Hepatic stellate cell (primary cell): Measurements from ENCODE around the gene ARL8B.
A peak's percentile ranks its signal among the peaks of the same experiment; 100 is the strongest.
"Not testable (repeated sequence)": the region's sequence is repeated elsewhere in the genome, so short reads cannot be mapped to it uniquely, and the experiment has no call there.

Experiments used
- DNase-seq: peaks from one replicate; pipeline ENCODE4 v3.0.0; 2011; ENCODE audit warnings: low spot score

ARL8B gene

DNA sequence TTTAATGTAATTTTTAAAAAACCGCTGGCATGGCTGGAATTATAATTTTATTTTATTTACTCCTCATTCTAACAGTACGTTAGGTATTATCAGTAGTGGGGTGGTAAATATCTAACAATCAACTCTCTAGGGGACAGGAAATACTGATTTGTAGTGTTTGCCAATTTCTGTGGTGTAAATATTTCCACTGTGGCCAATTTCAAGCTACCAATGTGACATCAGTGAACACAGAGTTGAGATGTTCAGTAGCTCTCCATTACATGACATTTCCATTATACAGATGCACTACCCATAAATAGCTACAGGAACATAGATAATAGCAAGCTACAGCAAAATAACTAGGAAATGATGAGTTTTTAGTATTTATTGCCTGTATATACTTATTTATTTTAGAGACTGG lies 10.0 kb upstream of the ARL8B start:
- no peak for DNase-seq

DNA sequence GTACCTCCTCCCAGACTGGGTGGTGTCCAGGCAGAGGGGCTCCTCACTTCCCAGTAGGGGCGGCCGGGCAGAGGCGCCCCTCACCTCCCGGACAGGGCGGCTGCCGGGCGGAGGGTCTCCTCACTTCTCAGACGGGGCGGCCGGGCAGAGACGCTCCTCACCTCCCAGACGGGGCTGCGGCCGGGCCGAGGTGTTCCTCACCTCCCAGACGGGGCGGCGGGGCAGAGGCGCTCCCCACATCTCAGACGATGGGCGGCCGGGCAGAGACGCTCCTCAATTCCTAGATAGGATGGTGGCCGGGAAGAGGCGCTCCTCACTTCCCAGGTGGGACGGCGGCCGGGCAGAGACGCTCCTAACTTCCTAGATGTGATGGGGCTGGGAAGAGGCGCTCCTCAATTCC lies 8.4 kb upstream of the ARL8B start:
- DNase-seq: not testable (repeated sequence)

DNA sequence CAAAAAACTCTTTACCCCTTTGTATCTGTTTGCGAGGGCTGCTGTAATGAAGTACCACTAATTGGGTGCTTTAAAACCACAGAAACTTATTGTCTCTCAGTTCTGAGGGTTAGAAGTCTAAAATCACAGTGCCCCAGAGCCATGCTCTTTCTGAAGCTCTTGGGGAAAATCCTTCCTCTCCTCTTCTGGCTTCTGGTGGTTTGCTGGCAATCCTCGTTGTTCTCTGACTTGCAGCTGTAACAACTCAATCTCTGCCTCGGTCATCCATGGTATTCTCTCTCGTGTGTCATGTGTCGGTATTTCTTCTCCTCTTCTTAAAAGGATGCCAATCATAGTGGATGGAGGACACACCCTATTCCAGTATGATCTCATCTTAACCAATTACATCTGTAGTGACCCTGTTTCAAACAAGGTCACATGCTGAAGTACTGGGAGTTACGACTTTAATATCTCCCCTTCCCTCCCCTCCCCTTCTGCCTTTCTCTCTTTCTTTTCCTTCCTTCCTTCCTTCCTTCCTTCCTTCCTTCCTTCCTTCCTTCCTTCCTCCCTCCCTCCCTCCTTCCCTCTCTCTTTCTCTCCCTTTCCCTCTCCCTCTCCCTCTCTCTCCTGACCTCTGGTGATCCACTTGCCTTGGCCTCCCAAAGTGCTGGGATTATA lies 6.5 kb upstream of the ARL8B start:
- DNase-seq: no peak

DNA sequence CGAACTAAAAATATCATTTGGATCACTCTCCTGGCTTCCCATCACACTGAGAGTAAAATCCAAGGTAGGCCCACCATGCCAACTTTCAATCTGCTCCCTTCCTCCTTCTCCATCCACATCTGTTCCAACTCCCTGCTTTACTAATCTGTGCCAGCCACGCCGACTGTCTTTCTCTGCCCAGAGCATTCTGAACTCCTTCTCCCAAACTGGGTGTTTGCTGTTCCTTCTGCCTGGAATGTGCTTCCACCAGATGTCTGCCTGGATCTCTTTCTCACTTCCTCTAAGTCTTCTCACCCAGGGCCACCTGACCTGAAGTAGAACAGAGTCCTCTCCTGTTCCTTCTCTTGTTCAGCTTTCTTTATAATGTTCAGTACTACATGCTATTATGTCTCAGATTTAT lies 5.6 kb upstream of the ARL8B start:
- DNase-seq: no peak

DNA sequence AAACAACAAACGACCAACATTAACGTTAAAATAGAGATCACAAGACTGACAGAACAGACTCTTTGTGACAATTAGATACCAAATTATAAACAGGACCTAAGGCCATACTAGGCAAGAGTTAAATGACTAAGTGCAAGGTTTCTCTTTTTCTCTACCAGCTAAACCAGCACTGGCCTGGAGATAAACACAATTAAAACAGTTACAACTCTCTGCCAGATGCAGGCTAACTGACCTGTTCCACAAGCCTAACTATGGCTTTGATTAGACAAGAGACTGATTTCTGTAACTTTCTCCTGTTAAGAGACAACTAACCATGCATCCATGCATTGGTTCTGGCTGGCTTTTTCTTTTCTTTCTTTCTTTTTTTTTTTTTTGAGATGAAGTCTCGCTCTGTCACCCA lies 1.6 kb upstream of the ARL8B start:
- no peak for DNase-seq

DNA sequence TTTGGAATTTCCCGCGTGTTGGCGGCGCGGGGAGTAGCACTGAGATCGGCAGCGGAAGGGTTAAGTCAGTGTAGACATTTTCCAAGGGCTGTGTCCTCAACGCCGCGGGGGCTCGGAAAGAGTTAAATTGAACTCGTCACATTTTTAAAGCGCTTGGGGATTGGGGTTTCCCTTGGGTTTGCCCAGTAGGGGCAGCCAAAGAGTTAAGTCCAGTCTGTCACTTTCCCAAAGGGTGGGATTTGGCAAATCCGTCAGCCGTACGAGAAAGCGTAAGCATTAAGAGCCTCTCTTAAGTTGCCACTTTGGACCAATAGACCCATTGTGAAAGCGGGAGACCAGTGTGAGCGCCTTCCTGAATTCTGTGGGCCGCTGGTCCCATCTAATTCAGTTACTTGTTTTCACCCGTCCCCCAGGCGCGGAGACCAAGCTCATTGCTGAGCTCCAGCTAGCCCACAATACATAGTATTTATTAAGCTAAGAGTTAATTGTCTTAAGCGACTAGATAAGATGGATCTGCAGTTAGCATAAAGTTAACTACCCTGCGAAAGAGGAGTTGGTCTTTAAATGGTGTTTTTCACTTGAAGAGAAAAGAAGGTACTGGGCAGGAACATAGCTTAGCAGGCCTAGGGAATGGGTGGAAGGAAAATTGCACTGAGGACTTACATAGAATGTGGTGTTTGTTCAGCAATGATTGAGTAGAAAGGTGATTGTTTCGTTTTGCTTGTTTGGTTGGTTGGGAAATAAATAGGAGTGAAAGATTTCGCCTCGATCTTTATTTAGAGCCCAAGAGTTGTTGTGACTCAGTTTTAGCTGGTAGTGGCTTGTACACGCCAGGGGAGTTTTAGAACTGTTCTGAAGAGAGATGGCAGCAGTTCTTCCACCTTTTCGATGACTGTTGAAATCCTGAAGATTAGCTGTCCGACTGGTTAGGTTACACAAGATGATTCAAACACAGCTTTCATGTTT lies 932 bp downstream of the ARL8B start:
- DNase-seq: peak; percentile 55

DNA sequence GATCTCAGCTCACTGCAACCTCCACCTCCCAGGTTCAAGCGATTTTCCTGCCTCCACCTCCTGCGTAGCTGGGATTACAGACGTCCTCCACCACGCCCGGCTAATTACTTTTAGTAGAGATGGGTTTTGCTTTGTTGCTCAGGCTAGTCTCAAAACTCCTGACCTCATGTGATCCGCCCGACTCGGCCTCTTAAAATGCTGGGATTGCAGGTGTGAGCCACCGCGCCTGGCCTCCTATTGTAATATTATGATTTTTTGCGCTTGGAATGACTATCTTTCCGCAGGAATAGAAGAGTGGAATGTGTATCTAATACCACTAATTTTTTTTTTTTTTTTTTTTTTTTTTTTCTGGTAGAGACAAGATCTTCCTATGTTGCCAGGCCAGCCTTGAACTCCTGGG lies 1.8 kb downstream of the ARL8B start:
- no peak for DNase-seq

DNA sequence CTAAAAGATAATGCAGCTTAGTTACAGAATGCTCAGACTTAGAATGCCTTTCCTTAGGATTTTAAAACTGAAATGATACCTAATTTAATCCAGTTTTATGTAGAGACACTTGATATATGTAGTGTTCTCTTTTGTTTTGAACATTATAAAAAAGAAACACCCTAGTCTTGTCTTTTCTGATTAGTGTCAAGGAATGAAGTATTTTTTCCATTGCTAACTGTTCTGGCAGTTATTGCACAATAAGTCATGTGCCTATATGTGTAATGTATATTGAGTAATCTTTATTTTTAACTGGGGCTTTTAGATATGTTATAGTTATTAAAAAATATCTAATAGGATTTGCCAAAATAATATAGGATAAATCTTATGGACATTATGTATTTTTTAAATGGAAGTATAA lies 4.5 kb downstream of the ARL8B start:
- no peak for DNase-seq

DNA sequence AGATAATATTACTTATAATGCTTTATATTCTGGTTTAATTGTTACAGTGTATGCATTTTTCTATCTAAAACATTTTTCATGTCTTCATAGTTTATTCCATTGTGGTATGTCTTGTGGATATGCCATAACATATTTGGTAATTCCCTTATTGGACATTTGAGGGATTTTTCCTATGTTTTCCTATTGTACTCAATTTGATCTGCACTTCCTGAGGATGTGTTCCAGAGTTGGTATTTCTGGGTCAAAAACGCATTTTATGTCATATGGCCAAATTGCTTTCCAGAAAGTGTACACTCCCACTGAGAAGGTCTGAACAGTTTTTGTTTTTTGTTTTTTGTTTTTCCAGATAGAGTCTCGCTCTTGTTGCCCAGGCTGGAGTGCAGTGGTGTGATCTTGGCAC lies 6.8 kb downstream of the ARL8B start:
- no peak for DNase-seq

DNA sequence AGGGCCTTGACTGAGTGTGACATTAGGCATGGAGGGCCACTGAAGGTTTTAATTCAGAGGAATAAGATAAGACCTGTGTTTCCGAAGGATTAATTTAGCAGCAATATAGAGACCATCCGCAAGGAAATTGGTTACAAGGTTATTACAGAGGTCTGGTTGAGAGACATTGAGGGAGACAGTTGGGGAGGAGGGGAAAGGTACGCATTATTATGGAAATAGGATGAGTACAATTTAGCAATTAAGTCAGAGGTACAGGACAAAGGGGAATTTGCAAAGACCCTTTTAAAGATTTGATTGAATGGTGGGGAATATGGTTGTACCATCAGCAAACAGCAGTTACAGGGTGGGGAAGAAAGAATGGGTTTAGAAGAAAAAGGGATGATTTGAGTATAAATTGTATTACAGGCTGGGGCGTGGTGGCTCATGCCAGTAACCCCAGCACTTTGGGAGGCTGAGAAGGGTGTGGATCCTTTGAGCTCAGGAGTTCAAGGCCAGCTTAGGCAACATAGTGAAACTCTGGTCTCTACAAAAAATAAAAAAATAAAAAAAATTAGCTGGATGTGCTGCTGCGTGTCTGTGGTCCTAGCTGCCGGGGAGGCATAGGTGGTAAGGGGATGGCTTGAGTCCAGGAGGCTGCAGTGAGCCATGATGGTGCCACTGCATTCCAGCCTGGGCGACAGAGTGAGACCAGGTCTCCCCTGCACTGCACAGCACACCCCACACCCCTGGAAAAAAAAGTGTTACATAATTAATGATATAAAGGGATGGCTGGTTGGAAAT lies 11.3 kb downstream of the ARL8B start:
- no peak for DNase-seq

DNA sequence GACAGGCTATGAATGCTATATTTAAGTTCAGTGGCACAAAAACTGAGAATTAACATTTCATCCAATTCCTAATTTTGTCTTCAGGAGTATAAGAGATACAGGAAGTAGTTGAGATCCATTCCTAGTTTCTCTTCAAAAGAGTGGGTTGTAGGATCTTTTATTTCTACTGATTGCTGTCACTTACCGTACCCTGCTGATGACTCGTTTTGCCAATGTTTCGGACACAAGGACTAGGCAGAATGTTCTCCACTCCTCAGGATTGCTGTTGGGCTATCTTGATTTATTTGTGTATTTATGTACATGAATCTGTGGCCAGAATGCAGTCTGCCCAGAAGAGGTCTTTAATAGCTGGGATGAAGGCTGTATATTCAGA lies 11.9 kb downstream of the ARL8B start:
- DNase-seq: no peak

DNA sequence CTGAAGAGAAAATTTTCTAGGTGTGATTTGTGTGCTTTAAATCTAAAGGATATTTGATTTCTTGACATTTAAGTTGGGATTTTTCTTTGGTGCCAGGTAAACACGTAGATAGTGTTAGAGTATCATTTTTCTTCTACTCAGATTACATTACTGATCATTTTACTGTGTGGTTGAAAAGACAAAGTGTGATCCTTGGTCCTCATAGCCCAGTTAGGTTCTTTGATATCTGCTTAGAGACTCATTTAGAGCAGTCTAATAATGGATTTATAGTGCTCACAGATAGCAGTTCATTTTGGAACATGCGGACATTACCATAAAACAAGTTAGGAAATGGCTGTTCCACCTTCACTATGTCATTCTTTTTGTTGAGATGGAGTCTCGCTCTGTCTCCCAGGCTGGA lies 12.4 kb downstream of the ARL8B start:
- DNase-seq: no peak

DNA sequence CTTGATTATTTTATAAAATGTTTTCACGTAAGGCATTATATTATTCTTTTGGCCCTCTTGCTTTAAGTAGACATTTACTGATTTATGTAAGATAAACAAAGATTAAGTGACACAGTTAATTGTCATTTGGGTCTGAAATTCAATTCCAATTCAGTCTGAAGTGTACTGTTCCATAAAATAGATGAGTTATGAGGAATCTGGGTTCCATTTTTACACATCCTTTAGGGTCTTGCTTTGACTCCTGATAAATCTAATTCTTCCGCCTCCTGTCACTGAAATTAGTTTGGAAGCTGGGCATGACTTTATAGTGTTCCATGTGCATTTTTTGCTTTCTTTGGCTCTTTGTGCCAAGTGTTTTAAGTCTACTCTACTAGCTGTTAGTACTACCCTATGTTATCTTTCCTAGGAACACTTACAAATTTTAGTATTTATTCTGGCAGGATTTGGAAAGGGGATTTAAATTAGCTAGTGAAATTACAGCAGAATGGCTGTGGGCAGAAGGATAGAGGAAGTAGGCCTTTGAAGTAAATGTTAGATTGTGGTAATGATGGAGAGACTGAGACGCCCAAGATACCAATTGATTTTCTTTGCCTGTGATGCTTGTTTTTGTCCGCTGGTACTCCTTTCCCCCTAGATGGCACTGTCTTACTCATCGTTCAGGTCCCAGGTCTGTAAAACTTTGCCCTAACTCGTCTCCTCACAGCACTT lies 14.3 kb downstream of the ARL8B start:
- DNase-seq: no peak

DNA sequence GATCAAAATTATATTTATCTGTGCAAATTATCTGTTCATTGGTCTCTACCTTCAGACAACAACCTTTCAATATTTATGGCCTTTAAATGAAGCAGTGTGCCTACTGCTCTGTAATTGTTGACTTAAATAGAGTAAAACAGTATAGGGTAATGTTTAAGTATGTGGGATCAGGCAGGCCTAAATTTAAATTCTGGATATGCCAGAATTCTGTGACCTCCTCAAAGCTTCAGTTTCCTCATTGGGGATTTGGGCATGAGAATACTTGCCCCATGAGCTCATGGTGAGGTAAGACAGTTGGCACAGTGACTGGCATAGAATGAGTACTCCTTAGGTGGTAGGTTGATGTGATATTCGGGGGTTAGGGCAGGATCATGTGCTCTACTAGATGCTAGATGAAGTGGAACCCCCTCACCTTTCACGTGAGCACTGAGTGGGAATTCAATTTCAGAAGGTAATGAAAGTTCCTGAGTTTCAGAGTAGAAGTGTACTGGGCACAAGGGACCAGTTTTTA lies 14.9 kb downstream of the ARL8B start:
- no peak for DNase-seq

DNA sequence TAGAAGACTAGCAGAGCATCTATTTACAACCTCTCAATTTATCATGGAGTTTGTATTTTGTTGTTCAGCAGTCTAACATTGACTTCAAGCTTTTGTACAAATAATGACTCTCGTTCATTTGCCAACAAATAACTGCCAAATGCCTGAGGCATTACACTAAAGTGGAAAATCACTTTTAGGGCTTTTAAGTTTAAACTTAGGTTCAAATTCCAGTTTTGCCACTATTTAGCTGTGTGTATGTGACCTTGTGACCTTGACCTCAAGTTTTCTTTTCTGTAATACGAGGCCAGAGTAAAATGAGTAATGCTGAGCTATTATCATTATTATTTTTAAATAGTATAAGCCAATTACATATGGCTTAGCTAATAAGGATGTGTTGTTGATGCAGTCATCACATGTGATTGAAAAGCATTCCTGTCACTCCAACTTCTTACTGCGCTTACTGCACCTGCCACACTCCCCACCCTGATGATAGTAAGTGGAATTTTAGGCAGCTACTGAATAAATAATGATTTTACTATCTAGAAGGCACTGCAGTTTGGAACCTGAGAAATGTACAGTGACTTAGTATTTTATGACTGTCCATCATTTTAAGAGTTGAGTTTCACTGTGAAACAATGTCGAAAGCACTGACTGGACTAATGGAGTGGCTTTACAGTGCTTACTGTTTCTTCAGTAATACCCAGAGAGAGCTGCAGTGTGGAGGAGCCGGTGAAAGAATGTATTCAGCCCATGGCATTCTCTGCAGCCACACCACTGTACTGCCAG lies 16.3 kb downstream of the ARL8B start:
- no peak for DNase-seq

DNA sequence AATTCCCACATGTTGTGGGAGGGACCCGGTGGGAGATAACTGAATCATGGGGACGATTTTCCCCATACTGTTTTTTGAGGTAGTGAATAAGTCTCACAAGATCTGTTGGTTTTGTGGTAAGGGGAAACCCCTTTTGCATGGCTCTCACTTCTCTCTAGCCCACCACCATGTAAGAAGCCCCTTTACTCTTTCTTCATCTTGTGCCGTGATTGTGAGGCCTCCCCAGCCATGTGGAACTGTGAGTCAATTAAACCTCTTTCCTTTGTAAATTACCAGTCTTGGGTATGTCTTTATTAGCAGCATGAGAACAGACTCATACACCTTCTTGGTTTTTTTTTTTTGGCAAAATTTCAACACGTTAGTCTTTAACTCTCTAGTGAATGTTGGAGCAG lies 18.1 kb downstream of the ARL8B start:
- DNase-seq: no peak

DNA sequence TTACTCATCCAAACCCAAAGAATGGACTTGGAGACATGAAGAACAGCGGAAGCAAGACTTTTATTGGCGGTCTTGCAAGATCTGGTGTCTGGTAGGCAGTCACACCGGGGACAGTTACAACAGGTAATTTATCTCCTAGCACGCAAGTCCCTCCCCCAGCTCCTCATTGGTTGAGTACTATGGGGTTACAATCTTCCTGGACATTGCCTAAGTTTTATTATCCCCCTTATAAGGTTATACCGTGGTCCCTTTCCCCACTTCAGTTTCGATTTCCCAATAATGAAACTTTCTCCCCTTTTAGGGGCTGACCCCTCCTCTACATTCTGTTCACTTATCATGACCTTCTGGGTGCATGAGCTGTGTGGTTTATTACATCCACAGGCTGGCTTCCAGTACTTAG lies 18.7 kb downstream of the ARL8B start:
- DNase-seq: no peak

DNA sequence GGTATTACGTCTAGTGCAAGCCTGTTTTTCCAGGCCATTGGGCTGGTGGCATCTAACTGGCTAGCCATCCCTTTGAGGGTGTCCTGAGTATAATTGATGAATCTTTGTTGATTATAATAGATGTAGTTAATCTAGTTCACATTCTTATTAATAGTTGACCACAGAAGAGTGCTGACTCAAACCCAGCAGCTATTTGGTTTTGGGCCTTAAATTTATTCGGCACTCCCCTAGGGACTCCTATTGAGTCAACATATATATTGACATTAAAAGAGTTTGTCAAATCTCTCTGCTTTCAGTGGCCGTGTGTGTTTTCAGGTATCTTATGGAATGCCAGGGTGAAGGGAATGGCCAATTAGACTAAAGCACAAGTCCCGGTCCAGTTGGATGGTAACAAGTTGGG lies 19.7 kb downstream of the ARL8B start:
- no peak for DNase-seq

DNA sequence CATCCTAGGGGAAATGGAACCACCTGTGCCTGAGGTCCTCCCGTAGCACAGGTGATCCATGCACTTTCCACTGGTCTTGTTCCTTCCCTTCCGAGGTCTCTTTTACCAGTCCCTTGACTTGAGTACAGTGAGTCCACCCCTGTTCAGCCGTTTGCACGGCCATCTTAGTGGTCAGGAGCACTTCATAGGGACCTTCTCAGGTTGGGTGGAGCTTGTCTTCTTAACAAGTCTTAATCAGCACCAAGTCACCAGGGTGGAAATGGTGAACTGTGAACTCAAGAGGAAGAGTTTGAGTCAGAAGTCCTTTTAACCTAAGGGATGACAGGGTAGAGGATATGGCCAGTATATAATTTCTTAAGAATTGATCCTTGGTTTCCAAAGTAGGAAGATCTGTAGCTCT lies 21.4 kb downstream of the ARL8B start:
- DNase-seq: no peak

DNA sequence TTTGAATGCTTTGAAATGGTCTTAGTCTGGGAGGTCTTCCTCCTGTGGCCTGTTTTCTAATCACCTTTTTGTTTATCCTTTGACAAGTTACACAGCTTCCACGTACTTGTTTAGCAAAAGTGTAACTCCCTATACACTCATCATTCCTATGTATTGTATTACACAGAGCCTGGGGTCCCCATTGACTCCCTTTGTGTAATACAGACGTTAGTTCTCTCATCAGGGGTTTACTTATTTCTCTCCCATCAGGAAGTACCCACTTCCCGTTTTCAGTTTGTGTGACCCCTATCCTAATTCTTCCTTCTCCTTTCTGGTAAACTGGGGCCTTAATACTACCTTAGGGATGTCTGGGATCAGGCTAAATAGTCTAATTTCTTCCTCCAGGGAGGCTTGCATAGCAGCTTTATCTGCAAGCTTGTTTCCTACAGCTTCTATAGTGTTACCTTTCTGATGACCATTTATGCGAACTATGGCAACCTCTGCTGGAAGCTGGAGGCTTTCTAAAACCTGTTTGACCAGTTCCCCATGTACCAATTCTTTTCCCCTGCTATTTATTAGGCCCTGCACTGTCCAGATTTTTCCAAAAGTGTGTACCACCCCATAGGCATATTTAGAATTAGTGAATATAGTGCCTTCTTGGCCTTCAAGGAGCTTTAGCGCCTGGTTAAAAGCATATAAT lies 22.4 kb downstream of the ARL8B start:
- no peak for DNase-seq

DNA sequence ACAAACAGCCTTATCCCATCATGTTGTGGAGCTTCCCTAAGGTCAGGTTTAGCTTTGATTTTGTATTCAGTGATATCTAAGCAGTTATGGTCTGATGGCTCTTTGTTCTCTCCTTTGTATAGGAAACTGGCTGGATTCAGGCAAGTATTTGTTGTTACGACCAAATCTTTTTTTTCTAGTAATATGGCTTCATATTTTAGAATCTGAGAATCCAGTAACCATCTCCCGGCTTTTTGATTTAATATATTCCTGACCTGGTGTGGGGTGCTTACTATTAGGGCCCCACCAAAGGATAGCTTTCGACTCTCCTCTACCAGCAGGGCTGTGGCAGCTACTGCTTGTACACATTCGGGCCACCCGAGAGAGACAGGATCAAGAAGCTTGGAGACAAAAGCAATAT lies 23.0 kb downstream of the ARL8B start:
- DNase-seq: no peak
